ENCODE data around the gene IRS2.

Gene IRS2

GRCh38 chr13:109755997-109756396, 30.4 kb downstream of the IRS2 start:
- no peak for DNase-seq (ENCODE audit: low read depth in 2 of 2)

DNA sequence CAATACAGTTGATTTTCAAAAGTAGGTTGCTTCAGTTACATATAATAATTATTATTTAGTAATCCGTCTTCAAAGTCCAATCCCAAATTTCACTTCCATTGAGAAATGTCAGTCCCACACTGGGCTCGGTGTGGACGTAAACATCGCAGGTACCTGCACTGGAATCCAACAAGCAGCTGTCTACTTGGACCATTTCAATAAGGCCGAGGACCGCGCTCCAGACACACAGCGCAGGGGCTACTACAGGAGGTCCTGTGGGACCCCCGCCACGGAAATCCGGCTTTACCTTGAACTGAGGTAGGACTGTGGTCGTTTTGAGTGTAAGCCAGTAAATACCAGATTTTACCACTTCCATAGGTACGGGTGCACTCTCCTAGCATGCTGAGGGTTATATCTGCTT, 30.8 kb downstream of the IRS2 start:
- DNase-seq (ENCODE audit: low read depth in 2 of 2): no peak

GRCh38 chr13:109751477-109751876, 34.9 kb downstream of the IRS2 start:
- DNase-seq (ENCODE audit: low read depth in 2 of 2): no peak

- no peak for DNase-seq (ENCODE audit: low read depth in 2 of 2)
These were observed 36.1 kb downstream of the IRS2 start for GRCh38 chr13:109750221-109750775.

- DNase-seq (ENCODE audit: low read depth in 2 of 2): no peak
These were observed 37.0 kb downstream of the IRS2 start for GRCh38 chr13:109749365-109749764.

GRCh38 chr13:109748677-109749076, 37.7 kb downstream of the IRS2 start:
- no peak for DNase-seq (ENCODE audit: low read depth in 2 of 2)

DNA sequence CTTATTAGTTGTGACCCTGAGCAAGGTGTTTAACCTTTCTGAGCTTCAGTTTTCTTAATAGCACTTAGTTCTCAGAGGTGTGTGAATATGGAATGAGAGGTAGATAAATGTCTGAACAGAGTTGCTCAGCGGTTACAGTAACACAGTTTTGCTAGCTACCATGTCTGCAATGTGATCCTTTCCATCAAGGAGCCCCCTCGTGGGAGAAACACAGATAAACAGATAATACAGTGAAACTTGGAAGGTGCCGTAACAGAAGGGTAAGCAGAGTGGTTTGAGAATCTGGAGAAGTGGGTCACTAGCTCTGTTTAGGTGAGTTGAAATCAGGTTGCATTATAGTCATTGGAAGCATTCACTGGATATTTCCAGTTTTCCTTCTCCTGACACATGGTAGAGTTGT, 38.9 kb downstream of the IRS2 start:
- no peak for DNase-seq (ENCODE audit: low read depth in 2 of 2)

GRCh38 chr13:109746364-109746763, 40.0 kb downstream of the IRS2 start:
- DNase-seq (ENCODE audit: low read depth in 2 of 2): no peak

DNA sequence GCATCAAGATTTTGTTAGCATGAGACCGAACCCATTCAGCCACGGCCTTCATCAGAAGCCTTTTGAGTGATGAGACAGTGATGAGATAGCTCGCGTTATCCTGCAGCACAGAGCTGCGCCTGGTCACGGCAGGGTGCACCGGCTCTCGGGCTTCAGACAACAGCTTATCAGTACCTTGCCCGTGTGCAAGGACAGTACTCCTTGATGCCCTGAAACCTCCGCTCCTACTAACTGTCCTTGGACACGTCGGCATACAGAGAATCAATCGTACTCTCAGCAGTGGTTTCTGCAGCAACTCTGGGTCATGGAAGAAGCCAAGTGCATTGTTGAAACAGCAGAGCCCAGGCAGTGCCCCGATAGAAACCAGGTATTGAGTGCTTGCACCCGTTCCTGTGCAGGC, 40.7 kb downstream of the IRS2 start:
- DNase-seq (ENCODE audit: low read depth in 2 of 2): no peak

- DNase-seq (ENCODE audit: low read depth in 2 of 2): no peak
These were observed 41.3 kb downstream of the IRS2 start for GRCh38 chr13:109745060-109745459.

- DNase-seq (ENCODE audit: low read depth in 2 of 2): no peak
These were observed 41.8 kb downstream of the IRS2 start for GRCh38 chr13:109744512-109745051.

DNA sequence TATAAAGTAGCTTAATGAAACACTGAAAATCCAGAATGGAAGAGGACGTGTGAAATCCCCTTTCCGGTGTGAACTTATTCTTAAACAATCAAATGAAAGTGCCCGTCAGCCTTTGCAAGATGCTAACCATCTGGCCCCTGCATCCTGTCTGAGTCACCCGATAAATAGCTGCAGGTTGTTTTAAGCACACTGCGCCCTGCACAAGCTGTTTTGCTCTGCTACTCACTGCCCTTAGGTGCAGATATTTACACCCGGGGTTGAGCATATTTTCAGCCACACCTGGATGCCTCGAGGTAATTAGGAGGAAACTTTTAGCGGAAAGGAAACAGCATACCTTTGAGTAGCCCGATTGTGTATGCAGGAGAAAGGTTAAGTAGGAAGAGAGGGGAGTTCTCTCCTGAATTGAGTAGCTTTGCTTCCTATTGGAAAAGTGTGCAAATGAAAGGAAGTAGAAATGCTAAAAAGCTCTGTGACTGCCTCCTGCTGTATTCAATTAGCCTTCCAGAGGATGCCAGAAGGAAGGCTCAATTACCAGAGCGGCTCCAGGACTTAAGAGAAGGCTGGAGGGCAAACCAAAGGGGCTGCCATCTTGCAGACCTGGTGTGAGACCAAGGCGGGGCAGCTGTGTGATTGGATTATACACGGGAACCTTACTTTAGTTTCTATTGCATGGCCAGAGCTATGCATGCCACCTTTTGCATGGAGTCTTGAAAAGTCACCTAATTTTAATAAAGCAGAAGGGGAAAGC, 42.5 kb downstream of the IRS2 start:
- DNase-seq (ENCODE audit: low read depth in 2 of 2): no peak

- no peak for DNase-seq (ENCODE audit: low read depth in 2 of 2)
These were observed 44.4 kb downstream of the IRS2 start for GRCh38 chr13:109741966-109742365.

- no peak for DNase-seq (ENCODE audit: low read depth in 2 of 2)
These were observed 45.7 kb downstream of the IRS2 start for GRCh38 chr13:109740721-109741120.

DNA sequence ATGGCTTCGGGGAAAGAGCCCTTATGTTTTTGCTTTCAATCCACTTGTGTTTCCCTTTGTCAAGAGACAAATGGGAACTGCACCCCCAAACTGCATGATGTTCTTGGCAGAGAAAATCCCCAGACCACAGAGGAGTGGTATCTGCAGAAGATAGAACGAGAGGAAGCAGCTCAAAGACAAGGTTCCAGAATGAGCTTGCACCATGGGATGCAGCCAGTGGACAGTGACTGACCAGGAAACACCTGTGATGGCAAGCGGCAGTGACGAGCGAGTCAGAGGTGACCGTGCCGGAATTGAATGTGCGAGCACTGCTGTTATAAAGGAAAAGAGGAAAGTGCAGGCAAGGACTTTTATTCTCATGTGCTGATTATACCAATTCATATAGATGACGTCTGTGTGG, 46.3 kb downstream of the IRS2 start:
- no peak for DNase-seq (ENCODE audit: low read depth in 2 of 2)

- no peak for DNase-seq (ENCODE audit: low read depth in 2 of 2)
These were observed 48.1 kb downstream of the IRS2 start for GRCh38 chr13:109738298-109738746.

DNA sequence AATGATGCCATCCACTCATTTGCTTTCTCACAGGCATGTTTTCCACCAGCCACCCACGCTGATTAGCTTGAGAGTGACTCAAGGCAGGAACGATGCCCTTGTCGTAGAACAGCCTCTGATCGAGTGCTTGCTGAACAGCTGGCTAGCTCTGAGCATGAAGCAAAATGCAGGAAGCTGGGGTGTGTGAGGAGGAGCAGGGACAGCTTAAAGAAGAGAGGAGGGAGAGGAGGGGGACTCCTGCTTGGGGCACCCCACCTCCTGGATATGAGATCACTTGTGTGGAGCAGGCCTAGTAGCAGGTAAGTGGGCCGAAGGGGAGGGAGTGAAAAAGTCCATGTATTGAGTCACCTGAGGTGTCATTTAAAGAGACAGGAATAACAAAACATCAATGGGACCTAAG, 48.8 kb downstream of the IRS2 start:
- DNase-seq (ENCODE audit: low read depth in 2 of 2): peak in 1 of 2 donors; percentile 6

DNA sequence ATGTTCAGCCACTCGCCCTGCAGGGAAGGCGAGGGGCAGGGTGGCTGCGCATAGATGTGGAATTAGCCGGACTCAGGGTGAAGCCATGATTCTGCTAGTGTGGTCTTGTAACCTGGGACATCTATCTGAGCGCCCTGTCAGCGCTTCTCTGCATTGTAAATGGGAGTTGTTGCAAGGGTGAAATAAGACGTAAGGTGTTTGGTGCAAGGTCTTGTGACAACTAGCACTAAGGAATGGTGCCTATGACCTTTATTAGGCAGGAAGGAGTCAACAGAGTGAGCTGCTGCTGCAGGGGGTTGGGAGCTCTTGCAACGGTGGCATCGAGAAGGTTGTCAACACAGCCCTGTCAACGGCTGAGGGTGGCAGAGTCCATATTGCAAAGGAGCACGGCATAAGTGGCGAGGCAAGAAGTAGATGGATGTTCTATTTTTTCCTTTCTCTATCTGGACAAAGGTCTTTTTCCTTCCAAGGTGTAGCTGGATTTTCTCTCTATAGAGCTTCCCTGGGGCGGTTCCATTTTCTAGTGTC, 49.3 kb downstream of the IRS2 start:
- DNase-seq (ENCODE audit: low read depth in 2 of 2): no peak

GRCh38 chr13:109735436-109735966, 50.9 kb downstream of the IRS2 start:
- no peak for DNase-seq (ENCODE audit: low read depth in 2 of 2)

GRCh38 chr13:109734002-109734785, 52.2 kb downstream of the IRS2 start:
- no peak for DNase-seq (ENCODE audit: low read depth in 2 of 2)

GRCh38 chr13:109733550-109733949, 52.8 kb downstream of the IRS2 start:
- no peak for DNase-seq (ENCODE audit: low read depth in 2 of 2)
